Muscle of leg (tissue), 11 donors: Measurements from ENCODE around the gene CKS2. TPM values are rescaled to one million over a fixed set of nuclear protein-coding genes. Genes with fewer than 3 reads are reported as not detected.
A peak's percentile ranks its signal among the peaks of the same experiment; 100 is the strongest.

Experiments
- DNase-seq: peaks from one replicate; pipeline ENCODE4 v3.0.0; 2013
- H3K27ac ChIP-seq: one replicate; pipeline ENCODE4 v1.5.1; 2013; ENCODE audit warnings: mild to moderate bottlenecking, low read length, control low read depth
- H3K27me3 ChIP-seq: one replicate; pipeline ENCODE4 v1.6.1; 2013; ENCODE audit warnings: low read length; ENCODE audit not compliant: control insufficient read depth, insufficient read depth
- H3K36me3 ChIP-seq: one replicate; pipeline ENCODE4 v1.6.1; 2013; ENCODE audit warnings: low read length; ENCODE audit not compliant: control insufficient read depth, insufficient read depth
- H3K4me1 ChIP-seq: one replicate; pipeline ENCODE4 v1.6.1; 2013; ENCODE audit warnings: low read length; ENCODE audit not compliant: control insufficient read depth, insufficient read depth
- H3K4me3 ChIP-seq: one replicate; pipeline ENCODE4 v1.5.1; 2013; ENCODE audit warnings: low read length, control low read depth
- H3K9me3 ChIP-seq: replicated peaks from 2 replicates; pipeline ENCODE4 v1.6.1; 2013; ENCODE audit warnings: low read depth, low read length; ENCODE audit not compliant: control insufficient read depth
- WGBS: methylation state at CpG from one replicate; pipeline ENCODE4 v1.1.5; 2013; ENCODE audit warnings: missing lambda C conversion rate; ENCODE audit not compliant: insufficient coverage; 5-methylcytosine and 5-hydroxymethylcytosine counted together
- polyA plus RNA-seq, 8 donors: library from polyadenylated mRNA; unstranded; fragments of 120-200 nt; gene quantifications; one replicate each; pipeline versions ENCODE4 v1.2.1 to v1.2.3, GENCODE V29; 2013; ENCODE audit warnings: inconsistent platforms in 1 of 8, low replicate concordance in 1 of 8; ENCODE audit not compliant: insufficient read length in 8 of 8, insufficient read depth in 1 of 8
- total RNA-seq: library from RNA; stranded (reverse); fragments of 120-200 nt; gene quantifications from one replicate; pipeline ENCODE4 v1.2.4, GENCODE V29; 2013

The CKS2 gene
- total and polyA plus RNA-seq, 9 donors: 35.1 to 57.3 (median 43.2) TPM

GRCh38 chr9:89354471-89354870 is 43.5 kb downstream of the CKS2 start:
- Histone ChIP-seq H3K27me3 (no peaks in the 10 kb centered on the region), H3K4me3 (no peak overlapping the region), H3K4me1 (peaks cover 13% of the 10 kb centered on the region), H3K9me3 (no peaks in the 10 kb centered on the region), H3K36me3 (peaks cover 88% of the 10 kb centered on the region), H3K27ac (no peak overlapping the region)
- DNase-seq: no peak
- 94% methylated on average over 3 of the region's 6 CpGs for WGBS

- Histone ChIP-seq H3K27me3 (no peaks in the 10 kb centered on the region), H3K36me3 (peaks cover 85% of the 10 kb centered on the region), H3K27ac (no peak overlapping the region), H3K4me1 (peaks cover 22% of the 10 kb centered on the region), H3K4me3 (no peak overlapping the region), H3K9me3 (no peaks in the 10 kb centered on the region)
- no peak for DNase-seq
- WGBS: 100% methylated on average over 1 of the region's 2 CpGs
Measured at GRCh38 chr9:89356782-89357181, 45.8 kb downstream of the CKS2 start.

GRCh38 chr9:89357331-89358197 is 46.6 kb downstream of the CKS2 start:
- Histone ChIP-seq H3K27me3 (no peaks in the 10 kb centered on the region), H3K36me3 (peaks cover 85% of the 10 kb centered on the region), H3K9me3 (no peaks in the 10 kb centered on the region), H3K4me1 (peaks cover 22% of the 10 kb centered on the region), H3K27ac (peak overlapping the region; percentile 87), H3K4me3 (no peak overlapping the region)
- WGBS: 87% methylated on average over 7 of the region's 8 CpGs
- DNase-seq: no peak

GRCh38 chr9:89358376-89358916 is 47.5 kb downstream of the CKS2 start:
- Histone ChIP-seq H3K36me3 (peaks cover 80% of the 10 kb centered on the region), H3K4me3 (no peak overlapping the region), H3K9me3 (no peaks in the 10 kb centered on the region), H3K27me3 (no peaks in the 10 kb centered on the region), H3K4me1 (peaks cover 22% of the 10 kb centered on the region), H3K27ac (peak overlapping the region; percentile 87)
- WGBS: 39% methylated on average over 2 of the region's 3 CpGs
- peak; percentile 82 for DNase-seq

GRCh38 chr9:89358985-89359384 is 48.0 kb downstream of the CKS2 start:
- H3K27ac ChIP-seq: peak overlapping the region; percentile 87
- H3K27me3 ChIP-seq: no peaks in the 10 kb centered on the region
- peaks cover 22% of the 10 kb centered on the region for H3K4me1 ChIP-seq
- peaks cover 82% of the 10 kb centered on the region for H3K36me3 ChIP-seq
- H3K9me3 ChIP-seq: no peaks in the 10 kb centered on the region
- H3K4me3 ChIP-seq: no peak overlapping the region
- peak; percentile 90 for DNase-seq
- 13% methylated on average over 3 of the region's 4 CpGs for WGBS

- Histone ChIP-seq H3K4me1 (peaks cover 22% of the 10 kb centered on the region), H3K27ac (peak overlapping the region; percentile 69), H3K9me3 (no peaks in the 10 kb centered on the region), H3K36me3 (peaks cover 76% of the 10 kb centered on the region), H3K4me3 (no peak overlapping the region), H3K27me3 (no peaks in the 10 kb centered on the region)
- WGBS: 21% methylated on average over 3 of the region's 8 CpGs
- peak; percentile 75 for DNase-seq
Measured at GRCh38 chr9:89359751-89360261, 48.8 kb downstream of the CKS2 start.

GRCh38 chr9:89360465-89360864 is 49.5 kb downstream of the CKS2 start:
- WGBS: 38% methylated on average over 3 of the region's 3 CpGs
- H3K4me3 ChIP-seq: no peak overlapping the region
- no peaks in the 10 kb centered on the region for H3K27me3 ChIP-seq
- peak overlapping the region; percentile 69 for H3K27ac ChIP-seq
- peaks cover 70% of the 10 kb centered on the region for H3K36me3 ChIP-seq
- no peaks in the 10 kb centered on the region for H3K9me3 ChIP-seq
- peaks cover 22% of the 10 kb centered on the region for H3K4me1 ChIP-seq
- DNase-seq: peak; percentile 90

- DNase-seq: no peak
- peaks cover 22% of the 10 kb centered on the region for H3K4me1 ChIP-seq
- no peaks in the 10 kb centered on the region for H3K27me3 ChIP-seq
- H3K4me3 ChIP-seq: no peak overlapping the region
- WGBS: 85% methylated on average over 5 of the region's 6 CpGs
- H3K36me3 ChIP-seq: peaks cover 68% of the 10 kb centered on the region
- H3K9me3 ChIP-seq: no peaks in the 10 kb centered on the region
- H3K27ac ChIP-seq: peak overlapping the region; percentile 31
Measured at GRCh38 chr9:89361031-89361430, 50.0 kb downstream of the CKS2 start.

GRCh38 chr9:89361816-89362646 is 51.0 kb downstream of the CKS2 start:
- DNase-seq: no peak
- Histone ChIP-seq H3K27ac (no peak overlapping the region), H3K4me1 (peaks cover 22% of the 10 kb centered on the region), H3K36me3 (peaks cover 60% of the 10 kb centered on the region), H3K9me3 (no peaks in the 10 kb centered on the region), H3K4me3 (no peak overlapping the region), H3K27me3 (no peaks in the 10 kb centered on the region)
- whole genome bisulfite sequencing: 87% methylated on average over 7 of the region's 9 CpGs
